ENCODE results near the gene NLRP9.

NLRP9 gene

DNA sequence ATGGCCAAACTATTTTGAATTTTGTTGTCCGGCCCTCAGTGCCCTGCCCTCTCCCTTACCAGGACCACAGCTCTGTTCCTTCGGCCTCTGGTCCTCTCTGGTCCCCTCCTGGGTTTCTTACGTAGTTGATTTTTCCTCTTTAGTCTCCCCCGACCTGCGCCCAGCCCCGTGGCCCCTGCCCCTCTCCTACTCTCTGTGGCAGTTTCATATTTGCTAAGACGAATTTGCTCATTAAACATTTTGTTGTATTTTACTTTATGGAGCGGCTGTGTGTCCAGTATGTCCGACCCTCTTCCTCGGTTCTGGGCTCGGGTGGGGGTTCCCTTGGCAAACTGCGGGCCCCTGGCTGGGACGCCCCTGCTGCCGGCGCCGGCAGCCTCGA is 63.8 kb downstream of the NLRP9 start:
- no peak for DNase-seq (ENCODE audit: low read depth in 2 of 2)

DNA sequence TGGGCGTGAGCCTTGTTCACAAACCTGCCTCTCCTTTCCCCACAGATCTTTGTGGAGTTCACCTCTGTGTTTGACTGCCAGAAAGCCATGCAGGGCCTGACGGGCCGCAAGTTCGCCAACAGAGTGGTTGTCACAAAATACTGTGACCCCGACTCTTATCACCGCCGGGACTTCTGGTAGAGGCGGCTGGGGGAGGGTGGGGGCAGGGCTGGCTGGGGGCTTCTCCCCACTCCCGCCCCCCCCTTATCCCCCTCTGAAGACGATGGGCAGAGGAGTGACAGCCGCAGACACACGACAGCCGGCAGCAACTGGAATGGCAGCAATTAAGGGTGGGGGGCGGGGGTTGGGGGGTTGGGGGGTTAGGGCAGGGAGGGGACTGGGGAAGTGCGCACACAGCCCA is 64.3 kb downstream of the NLRP9 start:
- no peak for DNase-seq (ENCODE audit: low read depth in 2 of 2)

DNA sequence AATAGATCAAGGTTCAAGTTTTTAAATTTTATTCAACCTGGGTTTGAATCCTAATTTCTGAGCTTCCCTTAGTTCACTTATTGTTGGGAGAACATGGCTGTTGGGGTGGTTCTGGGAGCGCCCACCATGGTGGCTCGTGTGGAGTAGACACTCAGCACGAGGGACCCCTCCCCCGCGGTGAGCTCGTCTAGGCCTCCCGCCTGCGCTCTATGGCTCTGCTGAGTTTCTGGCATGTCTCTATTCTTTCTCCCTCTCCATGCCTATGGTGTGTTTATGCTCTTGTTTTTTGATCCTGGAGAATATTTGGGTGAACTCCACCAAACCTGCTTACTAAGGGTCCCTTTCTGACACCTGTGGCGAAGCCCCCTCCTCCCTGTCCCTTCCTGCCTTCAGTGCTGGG is 64.7 kb downstream of the NLRP9 start:
- DNase-seq (ENCODE audit: low read depth in 2 of 2) = no peak

DNA sequence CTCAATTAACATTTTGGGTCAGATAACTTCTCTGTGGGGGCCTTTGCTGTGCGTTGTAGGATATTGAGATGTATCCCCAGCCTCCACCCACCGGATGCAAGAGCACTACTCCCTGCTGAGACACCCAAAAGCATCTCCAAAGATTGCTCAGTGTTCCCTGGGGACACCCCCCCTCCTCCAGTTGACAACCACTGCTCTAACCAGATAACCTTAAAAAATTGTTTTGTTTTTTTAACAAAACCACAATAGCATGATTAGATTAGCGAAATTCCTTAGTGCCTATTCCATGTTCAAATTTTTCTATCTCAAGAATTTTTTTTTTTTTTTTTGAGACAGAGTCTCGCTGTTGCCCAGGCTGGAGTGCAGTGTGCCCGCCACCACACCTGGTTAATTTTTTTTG is 65.8 kb downstream of the NLRP9 start:
- DNase-seq (ENCODE audit: low read depth in 2 of 2) = no peak

DNA sequence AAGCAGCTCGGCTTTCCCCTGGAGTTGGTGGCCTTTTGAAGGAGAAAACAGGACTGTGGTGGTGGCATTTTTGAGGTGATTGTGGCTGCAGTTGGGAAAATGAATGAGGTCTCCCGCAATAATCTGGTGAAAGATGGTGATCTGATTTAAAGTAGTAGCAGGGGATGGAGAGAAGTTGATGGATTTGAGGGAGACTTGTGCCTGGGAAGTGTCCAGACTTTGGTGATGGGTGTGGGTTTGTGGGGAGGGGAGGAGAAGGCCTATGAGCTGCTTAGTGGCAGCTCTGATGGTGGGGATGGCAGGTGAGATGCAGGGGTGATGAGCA is 67.2 kb downstream of the NLRP9 start:
- DNase-seq (ENCODE audit: low read depth in 2 of 2) = no peak

DNA sequence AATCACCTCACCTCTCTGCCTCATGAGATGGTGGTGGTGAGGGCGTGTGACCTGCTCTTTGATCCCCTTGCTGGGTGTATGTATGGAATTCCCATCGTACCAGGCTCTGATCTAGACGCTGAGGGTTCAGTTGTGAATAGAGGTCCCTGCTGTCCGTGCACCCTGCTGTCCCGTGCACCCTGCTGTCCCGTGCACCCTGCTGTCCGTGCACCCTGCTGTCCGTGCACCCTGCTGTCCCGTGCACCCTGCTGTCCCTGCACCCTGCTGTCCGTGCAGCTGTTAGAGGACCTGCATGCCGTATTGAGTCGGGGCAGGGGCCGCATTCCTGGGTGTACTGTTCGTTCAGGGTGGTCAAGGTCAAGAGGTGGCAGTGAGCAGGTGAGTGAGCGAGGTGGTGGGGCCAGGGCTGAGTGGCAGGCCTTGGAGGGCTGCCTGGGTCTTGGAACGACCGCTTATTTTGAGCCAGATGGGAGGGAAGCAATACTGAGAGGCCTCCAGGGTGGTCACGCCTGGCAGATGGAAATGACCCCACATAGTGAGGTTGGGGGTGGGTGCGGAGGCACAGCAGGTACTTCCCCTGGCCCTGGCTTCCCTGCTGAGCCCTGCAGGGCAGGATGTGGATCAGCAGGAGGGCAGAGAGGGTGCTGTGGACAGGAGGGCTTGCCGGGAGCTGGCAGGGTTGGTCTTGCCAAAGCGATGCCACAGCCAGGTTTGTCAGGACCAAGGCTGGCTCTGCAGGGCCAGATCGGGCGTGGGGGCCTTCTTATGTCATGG is 67.7 kb downstream of the NLRP9 start:
- DNase-seq (ENCODE audit: low read depth in 2 of 2) = no peak

DNA sequence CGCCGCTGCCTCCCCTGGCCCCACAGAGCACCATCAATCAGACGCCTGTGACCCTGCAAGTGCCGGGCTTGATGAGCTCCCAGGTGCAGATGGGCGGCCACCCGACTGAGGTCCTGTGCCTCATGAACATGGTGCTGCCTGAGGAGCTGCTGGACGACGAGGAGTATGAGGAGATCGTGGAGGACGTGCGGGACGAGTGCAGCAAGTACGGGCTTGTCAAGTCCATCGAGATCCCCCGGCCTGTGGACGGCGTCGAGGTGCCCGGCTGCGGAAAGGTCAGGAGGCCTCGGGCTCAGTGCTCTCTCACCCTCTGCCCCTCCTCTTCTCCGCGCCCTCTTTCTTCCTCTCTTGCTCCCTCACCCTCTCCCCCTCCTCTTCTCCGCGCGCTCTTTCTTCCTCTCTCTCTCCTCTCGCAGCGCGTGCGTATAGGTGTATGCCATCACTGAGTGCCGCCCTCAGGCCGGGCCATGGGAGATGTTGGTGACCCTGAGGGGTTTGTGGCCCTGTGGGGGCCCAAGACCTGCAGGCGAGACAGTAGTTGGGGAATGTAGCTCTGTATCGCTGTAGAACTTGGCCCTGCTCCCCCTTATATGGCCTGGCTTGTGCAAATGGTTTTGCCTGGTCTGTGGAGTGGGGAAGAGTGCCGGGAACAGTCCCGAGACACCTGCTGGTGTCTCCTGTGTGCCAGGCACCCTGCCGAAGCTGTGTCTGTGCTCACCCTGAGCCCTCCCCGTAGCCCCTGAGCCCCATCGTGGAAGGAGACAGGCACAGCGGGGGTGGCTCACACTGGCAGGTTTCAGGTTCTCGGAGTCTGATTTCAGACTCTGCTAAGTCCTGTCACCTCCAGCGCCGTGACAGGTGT is 68.6 kb downstream of the NLRP9 start:
- no peak for DNase-seq (ENCODE audit: low read depth in 2 of 2)

DNA sequence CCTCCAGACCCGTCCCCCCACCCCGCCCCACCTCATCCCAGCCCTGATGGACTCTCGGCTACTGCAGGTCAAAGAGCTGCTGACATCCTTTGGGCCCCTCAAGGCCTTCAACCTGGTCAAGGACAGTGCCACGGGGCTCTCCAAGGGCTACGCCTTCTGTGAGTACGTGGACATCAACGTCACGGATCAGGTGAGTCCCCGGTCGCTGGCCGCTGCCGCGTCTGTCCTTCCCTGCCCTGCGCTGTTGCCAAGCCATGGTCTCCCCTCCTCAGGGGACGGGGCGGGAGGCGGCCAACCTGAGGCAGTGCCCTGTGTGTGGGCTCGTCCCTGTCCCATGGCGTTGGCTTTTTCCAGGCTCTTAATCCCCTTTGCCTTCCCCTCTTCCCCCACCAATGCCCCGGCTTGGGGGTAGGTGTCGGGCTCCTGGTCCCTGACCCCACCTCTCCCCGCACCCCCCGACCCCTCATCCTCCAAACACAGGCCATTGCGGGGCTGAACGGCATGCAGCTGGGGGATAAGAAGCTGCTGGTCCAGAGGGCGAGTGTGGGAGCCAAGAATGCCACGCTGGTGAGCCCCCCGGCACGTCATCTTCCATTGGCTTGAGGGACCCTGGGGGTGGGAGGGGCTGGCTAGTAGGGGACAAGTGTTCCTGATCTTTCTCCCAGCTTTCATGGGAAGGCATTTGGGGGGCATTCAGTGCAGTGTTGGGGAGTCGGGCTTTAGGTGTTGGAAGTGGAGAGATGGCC is 69.4 kb downstream of the NLRP9 start:
- DNase-seq (ENCODE audit: low read depth in 2 of 2) = no peak

DNA sequence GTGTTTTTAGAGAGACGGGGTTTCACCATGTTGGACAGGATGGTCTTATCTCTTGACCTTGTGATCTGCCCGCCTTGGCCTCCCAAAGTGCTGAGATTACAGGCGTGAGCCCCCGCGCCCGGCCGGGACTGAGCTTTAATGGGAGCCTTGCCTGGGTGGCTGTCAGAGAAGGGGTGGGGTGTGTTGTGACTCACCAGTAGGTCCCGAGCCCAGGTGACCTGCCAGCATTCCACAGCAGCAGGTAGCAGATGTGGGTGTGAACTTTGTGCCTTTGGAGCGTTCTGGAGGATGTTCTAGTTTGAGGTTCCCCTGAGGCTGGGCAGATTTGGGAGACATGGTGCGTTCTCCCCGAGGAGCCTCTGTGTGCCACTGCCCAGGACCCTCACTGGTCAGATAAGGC is 70.2 kb downstream of the NLRP9 start:
- DNase-seq (ENCODE audit: low read depth in 2 of 2) = no peak

DNA sequence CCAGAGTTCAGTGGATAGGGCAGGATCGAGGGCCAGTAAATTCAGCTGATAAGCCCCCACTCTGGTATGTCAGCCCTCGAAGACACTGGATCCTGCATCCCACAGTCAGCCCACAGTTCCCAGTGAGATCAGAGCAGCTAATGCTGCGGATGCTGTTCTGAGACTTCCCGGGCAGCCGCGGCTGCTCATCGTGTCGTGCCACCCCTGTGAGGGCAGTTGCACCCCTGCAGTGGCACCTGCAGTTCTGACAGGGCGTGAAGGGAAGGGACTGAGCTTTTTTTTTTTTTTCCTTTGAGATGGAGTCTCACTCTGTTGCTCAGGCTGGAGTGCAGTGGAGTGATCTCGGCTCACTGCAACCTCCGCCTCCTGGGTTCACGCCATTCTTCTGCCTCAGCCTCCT is 70.7 kb downstream of the NLRP9 start:
- DNase-seq (ENCODE audit: low read depth in 2 of 2) = no peak

DNA sequence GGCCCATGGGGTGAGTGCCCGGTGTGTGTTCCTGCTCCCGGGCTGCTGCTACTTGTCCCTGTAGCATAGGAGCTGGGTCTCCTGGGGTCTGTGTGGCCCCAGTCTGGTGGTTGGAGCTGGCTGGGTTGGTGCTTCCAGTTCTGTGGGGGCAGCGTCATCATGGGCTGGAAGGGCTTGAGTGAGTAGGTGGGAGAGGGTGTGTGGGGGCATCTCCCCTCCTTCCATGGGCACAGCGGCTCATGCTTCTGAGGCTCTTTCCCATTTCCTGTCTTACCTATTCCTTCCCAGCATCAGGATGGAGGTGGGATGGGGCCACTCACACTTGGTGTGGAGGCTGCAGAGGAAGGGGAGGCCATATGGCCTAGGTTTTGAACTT is 71.2 kb downstream of the NLRP9 start:
- DNase-seq (ENCODE audit: low read depth in 2 of 2) = no peak

DNA sequence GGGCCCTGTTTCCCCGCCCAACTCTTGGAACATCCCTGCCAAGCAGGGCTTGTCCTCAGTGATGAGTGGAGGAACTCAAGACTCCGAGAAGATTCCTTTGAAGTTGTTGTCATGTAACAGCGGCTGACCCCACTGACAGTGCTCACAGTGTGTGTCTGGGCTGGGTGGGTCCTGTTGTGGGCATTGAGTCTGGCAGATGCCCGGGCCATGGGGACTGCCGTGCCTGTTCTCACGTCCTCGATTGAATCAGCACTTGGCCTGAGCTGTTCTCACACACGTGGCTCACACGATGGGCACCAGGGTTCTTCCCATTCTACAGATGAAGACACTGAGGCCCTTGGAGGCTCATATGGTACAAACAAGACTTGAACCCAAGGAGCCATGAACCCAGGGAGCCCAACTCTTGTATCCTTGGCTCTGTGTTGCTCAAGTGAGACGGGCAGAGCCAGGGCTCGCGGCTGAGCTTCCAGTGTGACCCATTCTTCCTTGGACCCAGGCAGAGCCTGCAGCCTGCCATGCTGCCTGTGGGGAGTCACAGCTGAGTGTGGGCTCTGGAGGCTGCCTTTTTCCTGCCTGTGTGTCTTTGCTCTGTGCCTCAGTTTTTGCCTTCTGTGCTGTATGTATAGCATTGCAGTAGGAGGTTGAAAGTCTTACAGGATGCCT is 71.7 kb downstream of the NLRP9 start:
- no peak for DNase-seq (ENCODE audit: low read depth in 2 of 2)

DNA sequence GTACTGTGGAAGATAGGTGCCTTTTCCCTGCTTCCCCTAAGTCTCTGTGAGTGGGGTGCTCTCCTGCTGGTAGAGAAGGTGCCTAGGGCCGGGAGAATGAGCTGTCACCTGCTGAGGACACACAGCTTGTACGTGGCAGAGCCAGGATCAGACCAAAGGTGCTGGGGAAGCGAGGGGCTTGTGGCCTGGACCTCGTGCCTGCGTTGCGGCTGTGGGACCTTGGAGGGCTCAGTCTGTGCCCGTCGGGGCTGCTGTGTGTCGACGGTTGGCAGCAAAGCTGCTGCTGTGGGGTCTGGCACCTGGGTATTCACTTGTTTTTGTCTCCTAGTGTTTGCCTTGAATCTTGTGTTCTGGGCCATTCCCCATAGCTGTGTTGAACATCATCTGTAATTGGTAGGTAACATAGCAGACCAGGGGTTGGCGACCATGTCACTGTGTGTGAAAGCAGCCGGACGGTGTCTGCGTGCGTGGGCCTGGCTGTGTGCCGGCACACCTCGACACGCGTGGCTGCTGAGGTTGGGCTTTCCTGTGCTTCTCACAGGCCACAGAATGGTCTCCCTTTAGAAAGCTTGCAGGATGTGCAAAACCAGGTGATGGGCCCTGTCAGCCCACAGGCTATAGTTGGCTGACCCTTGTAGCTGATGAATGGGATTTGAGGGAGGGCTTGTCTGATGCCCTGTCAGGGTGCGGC is 74.2 kb downstream of the NLRP9 start:
- no peak for DNase-seq (ENCODE audit: low read depth in 2 of 2)

DNA sequence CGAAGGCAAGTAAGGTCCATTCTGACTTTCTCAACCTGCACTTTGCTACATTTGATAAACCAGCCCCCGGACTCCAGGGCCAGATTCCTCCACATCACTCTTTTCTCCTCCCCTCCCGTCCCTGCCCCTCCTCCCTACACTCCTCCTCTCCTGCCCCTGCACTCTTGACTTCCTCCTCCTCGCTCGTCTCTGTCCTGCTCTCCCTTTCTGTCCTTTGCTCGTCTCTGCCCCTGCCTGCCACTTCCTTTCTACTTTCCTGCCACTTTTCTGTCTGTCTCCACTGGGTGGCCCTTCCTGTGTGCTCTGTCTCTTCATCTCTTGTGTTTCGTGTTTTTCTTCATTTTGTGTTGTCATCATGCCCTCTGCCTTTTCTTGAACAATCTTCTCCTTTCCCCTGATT is 76.4 kb downstream of the NLRP9 start:
- DNase-seq (ENCODE audit: low read depth in 2 of 2) = no peak

DNA sequence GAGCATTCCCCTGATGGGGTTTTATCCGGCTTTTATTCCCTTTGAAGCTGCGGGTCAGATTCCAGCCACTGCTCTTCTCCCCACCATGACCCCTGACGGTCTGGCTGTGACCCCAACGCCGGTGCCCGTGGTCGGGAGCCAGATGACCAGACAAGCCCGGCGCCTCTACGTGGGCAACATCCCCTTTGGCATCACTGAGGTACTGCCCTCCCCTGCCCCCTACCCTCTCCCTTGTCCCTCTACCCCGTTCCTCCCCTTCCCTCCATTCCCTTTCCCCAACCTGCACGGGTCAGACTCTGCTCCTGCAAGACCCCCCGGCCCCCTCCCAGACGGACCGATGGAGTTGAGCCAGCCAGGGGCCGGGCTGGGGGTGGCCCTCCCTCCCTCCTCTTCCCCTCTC is 77.2 kb downstream of the NLRP9 start:
- DNase-seq (ENCODE audit: low read depth in 2 of 2) = no peak

DNA sequence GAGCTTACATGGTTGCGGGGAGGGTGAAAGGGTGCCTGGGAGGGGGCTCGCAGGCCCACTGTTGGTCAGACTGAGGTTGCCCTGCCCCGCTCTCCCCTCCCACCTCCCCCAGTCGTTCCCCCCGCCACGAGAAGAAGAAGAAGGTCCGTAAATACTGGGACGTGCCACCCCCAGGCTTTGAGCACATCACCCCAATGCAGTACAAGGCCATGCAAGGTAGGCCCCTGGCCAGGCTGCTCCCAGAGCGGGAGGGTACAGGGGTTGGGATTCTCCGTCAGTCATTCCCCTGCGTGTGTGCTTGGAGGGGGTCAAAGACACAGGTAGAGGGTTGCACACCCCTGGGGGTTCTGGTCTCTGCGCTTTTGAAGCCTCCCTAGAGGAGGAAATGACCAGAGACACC is 77.8 kb downstream of the NLRP9 start:
- no peak for DNase-seq (ENCODE audit: low read depth in 2 of 2)

DNA sequence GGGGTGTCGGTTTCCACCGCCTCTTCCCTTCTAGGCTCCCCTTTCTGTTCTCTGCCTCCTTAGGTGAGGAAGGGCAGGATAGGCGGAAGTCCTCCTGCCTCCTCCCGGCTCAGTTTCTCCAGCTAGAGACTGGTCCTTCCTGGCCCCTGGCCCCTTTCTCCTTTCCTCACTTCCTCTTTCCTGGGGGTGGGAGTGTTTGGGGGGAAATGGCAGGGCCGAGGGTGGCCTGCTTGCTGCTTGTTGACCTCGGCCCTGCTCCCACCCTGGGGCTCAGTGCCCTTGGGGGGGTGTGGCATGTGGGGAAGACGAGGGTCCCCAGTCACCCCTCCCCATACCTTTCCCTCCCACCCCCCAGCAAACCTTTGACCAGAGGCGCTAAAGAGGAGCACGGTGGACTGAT is 78.4 kb downstream of the NLRP9 start:
- DNase-seq (ENCODE audit: low read depth in 2 of 2) = no peak

DNA sequence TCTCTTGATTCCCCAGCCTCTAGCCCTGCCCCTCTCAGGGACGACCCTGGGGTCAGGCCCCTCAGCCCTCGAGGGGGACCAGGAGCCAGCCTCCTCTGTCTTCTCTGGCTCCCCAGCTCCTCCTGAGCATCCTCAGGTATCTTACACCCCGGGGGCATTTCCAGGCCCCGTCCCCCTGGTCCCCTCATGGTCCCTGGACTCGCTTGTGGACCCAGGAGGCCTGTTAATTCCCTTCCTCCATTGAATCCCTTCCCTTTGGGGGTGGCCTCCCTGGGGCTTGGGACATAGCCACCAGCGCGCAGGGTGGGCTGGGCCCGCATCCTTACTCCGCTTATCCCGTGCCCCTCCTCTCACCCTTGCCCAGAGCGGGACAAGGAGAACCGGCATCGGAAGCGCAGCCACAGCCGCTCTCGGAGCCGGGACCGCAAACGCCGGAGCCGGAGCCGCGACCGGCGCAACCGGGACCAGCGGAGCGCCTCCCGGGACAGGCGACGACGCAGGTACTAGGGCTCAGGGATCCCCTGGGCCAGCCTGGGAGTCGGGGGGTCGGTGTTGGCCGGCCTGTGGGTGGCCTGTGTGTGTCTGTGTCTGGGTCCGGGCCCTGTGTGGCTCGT is 79.2 kb downstream of the NLRP9 start:
- DNase-seq (ENCODE audit: low read depth in 2 of 2) = no peak

Data from fibroblast of skin of left quadriceps (primary cell).